HG02840 (cell line): ENCODE data around the gene LINGO4.

Source experiments
- ATAC-seq: cut with Tn5 transposase; IDR thresholded peaks from one replicate; pipeline ENCODE4 v1.9.1; 2021; ENCODE audit warnings: mild to moderate bottlenecking, moderate library complexity, moderate number of reproducible peaks; ENCODE audit not compliant: unreplicated experiment, low FRiP score

LINGO4 gene

DNA sequence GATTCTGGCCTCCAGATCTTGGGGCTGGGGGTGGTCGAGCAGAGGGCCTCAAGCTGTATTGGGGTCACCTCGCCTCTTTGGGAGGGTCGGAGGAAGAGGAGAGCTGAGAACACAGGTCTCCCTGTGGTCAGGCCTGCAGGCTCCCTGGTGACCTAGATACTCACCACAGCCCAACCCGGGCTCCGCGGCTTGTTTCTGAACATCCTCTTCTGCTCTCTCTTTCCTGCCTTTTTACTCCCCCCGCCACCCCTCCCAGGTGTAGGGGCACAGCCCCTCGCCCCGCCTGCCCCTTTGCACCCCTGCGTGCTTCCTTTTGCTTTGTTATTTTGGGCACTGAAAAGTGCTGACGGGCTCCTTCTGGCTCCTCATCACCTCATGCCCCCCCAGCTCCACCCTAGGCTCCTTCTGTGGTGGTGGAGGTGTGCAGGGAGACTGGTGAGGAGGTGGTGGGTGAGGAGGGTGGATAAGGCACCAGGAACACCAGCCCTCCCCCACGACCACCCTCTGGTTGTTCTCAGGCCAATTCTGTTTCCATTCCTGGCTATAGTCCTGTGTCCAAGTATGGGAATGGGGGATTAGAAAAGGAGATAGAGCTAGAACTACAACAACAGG, 10.6 kb upstream of the LINGO4 start:
- no peak for ATAC-seq

DNA sequence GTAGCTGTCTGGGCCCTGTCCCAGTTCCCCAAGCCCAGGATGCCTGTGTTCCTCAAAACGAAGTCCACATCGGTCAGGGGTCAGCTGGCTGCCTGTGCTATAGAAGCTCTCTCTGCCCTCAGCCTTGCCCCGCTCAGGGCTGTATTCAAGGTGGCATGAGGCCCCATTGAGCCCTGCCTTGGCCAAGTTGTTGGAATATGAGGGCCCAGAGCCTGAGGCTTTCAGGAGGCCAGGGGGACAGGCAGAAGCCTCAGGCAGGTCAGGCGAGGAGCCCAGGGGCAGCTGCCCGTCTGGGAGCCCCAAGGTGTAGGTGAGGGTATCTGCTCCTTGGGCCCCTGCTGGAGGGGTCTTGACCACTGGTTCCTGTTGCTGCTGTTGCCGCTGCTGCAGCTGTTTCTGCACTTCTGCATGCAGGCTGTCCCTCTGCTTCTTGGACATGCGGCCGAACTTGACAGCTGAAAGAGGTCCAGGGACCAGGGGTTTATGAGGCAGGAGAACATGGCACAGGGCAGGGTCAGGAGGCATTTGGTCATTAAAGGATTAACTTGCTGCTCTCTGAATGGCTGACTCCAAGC, 9.8 kb upstream of the LINGO4 start:
- no peak for ATAC-seq

DNA sequence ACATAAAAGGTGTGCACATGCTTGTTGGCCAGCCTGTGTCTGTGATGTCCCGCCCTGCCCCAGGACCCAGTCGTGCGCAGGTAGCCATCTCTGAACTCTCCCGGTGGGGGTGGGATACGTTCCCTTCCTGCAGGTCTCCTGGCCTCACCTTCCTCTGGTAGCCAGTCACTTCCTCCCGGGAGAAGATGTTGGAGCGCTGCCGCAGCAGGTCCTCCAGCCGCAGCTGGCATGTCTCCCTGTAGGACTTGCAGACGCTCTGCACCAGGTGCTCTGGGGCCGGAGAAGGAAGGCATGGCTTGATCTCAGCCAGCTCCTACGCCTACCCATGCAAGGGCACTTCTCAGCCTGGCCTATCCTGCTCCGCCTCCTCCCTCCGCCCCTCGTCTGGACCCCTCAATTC, 9.2 kb upstream of the LINGO4 start:
- ATAC-seq: no peak

DNA sequence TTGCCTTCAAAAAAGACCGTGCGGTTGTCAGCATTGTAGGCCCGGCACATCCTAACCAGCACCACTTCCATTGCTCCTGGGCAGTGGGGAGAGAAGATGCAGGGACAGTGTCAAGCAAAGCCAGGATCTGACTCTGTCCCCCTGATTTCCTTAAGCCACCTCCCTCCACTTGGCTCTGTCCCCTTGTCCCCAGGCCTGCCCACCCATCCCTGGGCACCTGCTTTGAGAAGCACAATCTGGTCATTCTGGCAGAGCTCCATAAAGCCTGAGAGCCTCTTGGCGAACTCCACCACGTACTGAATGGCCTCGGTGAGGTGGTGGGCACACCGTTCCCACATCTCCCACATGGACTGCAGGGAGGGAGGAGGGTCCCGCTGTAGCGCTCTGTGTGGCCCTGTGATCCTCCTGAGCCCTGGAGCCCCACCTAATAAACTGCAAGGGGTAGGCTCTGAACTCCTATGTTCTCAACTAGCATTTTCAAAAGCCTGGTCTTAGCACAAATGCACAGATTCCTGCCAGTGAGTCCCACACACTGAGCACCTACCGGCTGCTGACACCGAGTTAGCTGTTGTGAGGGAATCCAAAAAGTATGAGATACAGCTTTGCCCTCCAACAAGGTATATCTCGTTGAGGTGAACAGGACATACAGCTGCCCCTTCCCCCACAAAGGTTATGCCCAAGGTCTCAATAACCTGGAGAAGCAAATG, 8.2 kb upstream of the LINGO4 start:
- ATAC-seq: no peak

DNA sequence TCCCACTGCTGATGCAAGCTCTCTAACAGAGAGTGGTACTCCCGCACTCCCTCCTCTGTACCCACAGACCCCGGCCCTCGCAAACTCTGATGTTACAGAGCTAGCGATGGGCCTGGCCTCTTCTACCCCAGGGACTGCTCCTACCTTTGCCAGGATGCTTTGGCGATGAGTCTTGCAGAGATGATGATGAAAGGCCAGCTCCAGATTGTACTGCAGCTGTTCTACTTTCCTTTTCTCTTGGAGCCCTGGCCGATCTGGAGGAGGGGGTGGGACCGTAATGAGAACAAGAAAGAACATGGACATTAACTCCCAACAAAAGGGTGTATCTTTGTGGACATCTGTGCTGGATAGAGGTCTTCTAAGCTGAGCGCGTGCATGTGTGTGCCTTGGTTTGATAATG, 6.0 kb upstream of the LINGO4 start:
- no peak for ATAC-seq

DNA sequence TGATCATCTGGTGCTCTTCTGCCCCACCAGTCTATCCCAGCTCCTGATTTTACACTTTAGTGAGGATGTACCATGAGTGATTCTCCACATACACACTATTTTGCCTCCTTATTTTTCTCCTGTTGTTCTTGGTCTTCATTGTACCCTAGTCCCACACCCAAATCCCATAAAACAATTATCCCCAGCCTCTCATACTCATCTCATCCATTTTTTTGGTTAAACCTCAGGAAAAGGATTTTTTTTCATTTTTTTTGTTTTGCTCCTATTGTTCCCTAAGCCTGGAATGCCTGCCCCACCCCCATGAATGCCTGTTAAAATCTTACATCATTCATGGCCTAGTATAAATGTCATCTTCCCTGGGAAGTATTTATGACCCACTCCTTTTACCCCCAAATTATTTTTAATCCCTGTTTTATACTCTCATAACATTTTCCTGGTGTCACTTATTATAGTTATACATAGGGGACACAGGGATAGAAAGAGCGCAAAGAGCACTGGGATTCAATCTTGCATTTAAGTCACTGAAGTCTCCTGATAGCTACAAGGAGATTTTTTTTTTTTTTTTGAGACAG, 4.9 kb upstream of the LINGO4 start:
- ATAC-seq: no peak

DNA sequence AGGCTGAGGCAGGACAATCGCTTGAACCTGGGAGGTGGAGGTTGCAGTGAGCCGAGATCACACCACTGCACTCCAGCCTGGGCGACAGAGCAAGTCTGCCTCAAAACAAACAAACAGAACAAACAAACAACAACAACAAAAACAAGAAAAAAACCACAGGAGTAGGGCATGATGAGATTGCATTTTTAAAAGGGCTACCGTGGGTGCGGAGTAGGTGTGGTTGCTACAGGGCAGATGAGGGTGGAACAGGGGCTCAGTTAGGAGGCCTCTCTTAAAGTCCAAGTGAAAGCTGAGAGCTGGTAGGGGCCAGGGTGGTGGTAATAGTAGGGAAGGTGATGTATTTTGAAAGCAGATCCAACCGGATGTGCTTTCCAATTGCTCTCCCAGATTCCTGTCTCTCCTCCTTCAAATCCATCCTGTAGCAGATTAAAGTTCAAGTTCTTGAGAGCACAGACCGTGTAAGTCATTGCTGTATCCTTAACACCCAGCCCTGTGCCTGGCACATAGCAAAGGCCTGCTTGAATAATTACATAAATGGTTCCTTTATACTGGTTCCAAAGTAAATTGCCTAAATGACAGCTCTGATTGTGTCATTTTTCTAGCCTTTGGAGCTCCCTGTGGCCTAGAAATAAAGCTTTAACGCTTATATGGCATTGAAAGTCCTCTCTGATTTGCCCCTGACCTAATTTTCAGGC, 4.2 kb upstream of the LINGO4 start:
- ATAC-seq: no peak

DNA sequence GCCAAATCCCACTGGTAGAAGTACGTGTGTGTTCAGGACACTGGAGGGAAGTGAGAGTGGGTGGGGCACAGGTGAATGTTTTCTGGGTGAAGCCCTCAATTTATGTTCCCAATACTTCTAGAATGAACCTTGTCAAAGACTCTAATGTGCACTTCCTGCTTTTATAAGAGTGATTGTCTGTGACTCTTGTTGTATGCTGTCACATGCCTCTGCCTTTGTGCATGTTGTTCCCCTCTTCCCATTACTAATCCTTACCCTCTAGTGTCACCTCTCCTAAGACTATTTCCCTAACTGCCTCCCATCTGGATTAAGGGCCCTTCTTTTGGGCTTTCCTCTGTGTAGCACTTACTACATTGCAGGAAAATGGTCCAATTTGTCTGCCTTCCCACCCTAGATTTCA, 2.5 kb upstream of the LINGO4 start:
- ATAC-seq: no peak

DNA sequence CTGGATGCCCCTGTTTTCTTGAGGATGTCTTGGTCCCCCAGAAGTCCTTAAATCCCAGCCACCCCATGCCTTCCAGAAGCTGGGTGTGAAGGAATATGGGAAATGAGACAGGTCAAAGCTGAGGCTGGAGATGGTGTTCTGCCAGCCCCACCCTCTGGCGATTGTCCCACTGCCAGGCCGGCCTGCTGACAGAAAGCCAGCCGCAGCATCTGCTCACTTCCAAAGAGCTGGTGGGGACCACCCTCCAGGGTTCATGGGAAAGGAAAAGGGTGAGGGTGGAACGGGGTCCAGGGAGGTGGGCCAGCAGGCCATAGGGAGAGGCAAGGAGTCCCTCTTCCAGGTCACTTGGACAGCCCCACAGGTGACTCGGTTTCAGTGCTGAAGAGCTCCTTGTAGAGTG, 1.9 kb upstream of the LINGO4 start:
- no peak for ATAC-seq

DNA sequence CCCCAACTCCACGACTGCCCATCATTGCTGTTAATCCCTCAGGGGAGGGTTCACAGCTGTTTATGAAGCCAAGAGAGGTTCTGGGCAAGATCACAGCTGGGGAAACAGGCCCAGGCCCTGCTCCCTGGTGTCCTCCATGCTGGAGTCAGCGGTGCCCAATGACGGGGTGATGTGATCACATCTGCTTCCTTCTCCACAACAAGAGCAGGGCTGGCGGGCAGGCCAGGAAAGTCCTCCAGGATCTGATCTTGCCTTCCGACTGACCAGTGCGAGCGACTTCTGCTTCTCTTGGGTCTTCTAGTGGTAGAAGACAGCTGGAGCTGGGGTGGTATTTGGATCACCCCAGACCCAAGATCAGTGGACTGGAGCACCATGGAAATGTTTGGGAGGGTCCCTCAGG, 951 bp upstream of the LINGO4 start:
- no peak for ATAC-seq

DNA sequence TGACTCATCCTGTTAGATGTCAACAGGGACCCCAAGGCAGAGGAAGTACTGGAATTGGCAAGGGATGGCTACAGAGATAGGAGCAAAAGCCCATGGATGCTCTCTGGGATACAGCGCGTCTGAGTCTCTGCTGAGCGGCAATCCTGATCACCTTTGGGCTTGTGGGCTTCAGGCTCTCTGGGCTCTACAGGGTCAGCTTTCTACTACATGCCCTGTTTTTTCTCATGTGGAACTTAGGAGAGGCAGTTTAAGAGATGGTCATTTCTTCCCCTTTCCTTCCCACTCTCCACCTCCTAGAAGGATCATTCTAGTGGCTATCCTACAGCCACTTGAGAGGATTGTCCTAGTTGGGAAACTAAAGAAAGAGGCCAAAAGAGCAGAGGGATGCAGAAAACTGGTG, 1.3 kb downstream of the LINGO4 start:
- ATAC-seq: no peak

DNA sequence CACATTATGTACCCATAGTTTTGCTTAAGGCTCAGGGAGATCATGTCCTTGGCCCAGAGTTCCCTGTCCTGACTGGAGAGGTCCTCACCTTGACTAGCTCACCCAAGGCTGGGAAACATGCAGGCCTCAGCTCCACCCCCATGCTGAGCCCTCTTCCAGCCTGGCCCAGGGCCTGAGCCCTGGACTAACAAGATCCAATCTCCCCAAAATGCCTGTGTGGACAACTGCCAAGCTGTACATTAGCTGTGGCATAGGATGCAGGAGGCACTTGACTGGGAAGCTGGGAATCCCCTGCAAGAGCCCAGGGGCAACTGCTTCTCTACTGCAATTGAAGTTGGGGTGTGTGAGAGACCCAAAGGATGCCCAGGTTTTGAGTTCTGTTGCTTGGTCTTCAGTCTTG, 2.1 kb downstream of the LINGO4 start:
- ATAC-seq: no peak

DNA sequence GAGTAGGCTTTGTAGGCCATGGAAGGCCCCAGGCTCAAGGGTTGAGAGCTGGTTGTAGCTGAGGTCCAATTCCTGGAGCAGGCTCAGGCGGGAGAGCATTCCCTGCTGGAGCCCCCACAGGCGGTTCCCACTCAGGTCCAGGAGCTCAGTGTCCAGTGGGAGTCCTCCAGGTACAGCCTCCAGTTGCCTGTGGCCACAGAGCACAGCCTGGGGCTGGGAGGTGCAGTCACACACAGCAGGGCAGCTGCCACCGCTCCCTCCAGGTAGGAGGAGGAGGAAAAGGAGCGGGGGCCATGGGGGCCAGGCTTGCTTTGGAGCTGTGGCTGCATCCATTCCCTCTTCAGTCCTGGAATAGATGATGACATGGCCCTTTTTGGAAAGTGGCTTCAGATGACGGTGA, 2.8 kb downstream of the LINGO4 start:
- no peak for ATAC-seq

DNA sequence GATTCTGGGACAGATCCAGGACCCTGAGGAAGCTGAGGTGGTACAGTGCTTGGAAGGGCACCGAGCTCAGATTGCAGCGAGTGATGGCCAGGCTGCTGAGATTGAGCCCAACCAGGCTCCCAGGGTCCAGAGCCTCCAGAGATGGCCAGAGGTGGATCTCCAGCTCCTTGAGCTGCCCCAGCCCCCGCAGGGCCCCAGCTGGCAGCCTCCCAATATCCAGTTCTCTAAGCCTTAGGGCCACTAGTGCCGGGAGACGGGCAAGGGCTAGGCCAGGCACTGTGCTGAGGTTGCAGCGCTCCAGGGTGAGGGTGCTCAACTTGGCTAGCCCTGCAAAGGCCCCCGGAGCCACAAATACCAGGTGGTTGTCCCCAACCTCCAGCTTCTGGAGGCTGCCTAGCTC, 3.4 kb downstream of the LINGO4 start:
- ATAC-seq: no peak

DNA sequence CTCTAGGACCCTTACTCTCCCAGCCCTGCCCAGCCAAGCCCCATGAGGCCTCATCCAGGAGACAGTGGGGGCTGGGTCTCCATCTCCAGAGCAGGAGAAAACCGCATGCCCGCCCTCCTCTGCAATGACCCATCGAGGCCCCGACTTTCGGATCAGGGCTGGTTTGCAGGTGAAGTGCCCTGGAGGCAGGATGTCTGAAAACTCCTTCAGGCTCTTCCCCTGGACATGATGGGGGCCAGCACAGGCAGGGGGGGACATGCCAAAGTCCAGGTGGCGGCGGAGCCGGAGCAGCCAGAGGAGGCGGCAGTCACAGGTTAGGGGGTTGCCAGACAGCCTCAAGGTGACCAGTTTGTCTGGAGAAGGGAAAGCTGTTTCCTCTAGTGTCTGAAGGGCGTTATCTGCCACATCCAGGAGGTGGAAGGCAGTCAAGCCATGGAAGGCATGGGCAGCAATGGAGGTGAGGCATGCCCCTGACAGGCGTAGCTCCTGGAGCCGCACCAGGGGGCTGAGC, 3.9 kb downstream of the LINGO4 start:
- ATAC-seq: no peak

DNA sequence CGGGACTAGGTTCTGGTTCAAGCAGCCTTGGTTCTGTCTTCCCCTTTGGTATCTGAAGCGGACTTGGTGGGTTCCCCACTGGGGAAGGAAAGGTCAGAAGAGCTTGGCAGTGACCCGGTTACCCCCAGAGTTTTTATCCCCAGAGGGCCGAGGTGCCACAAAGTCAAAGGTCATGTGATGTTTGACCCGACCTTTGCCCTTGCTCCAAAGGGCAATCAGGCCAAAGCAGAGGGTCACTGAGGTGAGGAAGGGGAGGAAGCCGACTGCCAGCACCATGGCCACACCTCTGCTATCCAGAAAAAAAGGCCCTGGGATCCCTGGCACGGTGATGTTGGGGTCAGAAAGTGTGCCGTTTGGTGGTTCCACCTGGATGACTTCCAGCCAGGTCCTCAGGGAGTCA, 4.4 kb downstream of the LINGO4 start:
- ATAC-seq: no peak

DNA sequence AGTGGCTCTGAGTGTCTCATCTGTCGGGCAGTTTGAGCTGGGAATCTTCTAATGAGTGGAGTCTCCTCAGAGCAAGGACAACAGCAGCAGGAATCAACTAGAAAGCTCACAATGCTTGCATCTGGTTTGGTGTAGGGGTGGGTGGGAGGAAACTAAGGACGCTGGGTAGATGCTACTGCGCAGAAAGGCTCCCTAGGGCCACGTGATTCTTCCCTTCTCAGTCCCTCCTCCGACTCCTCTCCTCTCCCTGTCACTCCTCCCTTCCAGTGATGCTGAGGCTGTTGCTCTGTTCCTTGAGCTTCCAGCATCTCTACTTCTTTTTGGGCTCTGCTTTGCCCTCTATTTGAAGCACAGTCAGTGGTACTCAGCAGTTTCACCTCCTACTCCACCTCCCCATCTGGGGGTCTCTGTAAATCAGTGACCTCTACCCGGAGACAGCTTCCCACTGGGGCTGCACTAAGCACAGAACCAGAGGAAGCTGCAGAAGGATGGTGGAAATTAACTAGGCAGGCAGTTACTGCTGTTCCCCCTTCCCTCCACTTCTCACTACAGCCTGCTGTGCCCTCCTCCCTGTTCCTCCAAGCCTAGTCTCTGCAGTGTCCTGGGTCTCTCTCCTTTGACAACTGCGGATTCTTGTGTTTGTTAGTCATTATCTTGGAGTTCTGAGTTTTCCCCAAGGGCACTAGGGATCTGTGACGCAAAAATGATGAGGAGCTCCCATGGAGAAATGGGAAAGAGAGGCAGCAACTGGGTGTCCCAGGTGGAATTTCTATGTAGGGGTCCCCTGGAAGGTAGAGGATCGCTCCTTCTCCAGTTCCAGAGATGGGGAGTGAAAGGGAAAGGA, 5.8 kb downstream of the LINGO4 start:
- no peak for ATAC-seq

DNA sequence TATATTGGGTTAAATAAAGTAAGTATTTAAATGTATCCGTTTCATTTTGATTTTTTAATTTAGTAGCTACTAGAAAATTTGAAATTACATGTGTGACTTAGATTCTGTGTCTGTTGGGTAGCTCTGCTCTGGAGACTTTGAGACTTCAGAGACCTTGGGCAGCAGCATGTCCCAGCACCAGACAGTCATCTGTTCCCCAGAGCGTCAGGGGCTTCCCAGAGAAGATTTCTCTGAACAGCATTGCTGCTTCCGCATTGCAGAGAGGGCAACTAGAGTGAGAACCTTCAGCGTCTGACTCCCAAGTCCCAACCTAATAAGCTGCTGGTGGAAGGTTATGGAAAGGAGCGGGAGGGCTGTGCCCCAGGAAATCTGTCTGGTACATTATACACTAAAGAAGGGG, 6.6 kb downstream of the LINGO4 start:
- ATAC-seq: no peak

DNA sequence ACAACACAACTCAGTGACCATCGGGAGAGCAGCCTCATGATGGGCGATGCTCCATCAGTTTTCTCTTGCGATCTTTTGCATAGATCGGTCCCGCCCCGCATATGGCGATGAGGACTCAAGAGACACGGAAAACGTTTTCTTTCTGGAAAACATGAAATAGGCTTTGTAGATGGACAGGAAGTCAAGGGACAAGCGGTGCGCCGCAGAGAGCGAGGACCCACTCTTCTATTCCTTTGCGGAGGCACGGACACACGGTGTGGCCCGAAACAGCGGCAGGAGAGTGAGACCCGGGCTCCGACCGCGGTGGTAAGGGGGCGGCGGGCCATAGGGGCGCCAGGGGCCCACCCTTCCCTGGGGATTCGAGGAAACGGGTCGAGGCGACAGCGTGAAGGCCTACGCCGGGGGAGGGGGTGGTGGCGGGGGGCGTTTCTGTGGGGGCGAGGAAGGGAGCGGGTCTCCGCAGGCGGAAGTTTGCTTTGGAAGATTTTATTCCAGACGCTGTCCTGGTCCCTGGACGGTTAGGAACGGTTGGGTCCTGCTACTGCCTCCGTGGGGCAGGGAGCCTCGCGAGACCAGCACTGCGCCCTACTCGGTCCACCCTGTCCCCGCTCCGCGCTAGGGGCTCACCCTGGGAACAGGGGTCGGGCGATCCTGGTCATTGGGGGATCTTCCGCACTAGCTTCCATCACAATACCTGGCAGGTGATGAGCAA, 14.1 kb downstream of the LINGO4 start:
- ATAC-seq: peak; percentile 4
